ENCODE data around the gene WASHC2C. TPM values are rescaled to one million over a fixed set of nuclear protein-coding genes. Genes with fewer than 3 reads are reported as not detected.
"Not testable (repeated sequence)": the region's sequence is repeated elsewhere in the genome, so short reads cannot be mapped to it uniquely, and the experiment has no call there.

Gene WASHC2C
- total and polyA plus RNA-seq, 4 experiments from 2014 or later: 4.2 to 77.2 (median 52.6) TPM

DNA sequence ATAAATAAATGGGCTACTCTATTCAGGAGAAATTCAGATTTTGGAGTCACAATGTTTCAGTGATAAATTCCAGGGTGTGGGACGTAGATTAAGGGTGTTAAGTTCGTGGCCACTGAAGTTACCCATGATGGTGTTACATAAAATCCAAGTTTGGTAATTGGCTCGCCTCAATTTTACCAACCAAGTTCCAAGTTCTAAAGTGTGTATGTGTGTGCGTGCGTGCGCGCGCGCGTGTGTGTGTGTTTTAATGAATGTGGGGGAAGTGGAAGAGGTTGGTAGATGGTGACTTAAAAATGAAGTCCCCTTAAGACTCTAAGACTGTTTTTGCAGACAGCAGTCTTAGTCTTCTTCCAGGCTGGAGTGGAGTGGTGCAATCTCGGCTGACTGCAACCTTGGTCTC, 3.2 kb upstream of the WASHC2C start:
- H3K27me3 Mint-ChIP-seq; H3K27ac Mint-ChIP-seq; H3K27ac ChIP-seq (ENCODE audit: low read depth, low read length); H3K4me3 ChIP-seq (ENCODE audit: low read length in 2 of 2); H3K36me3 Mint-ChIP-seq; H3K9me3 ChIP-seq (ENCODE audit: control insufficient read depth in 1 of 2, low read length in 2 of 2); H3K36me3 ChIP-seq (ENCODE audit: insufficient read depth, low read length); CTCF ChIA-PET (ENCODE audit: partially characterized antibody); H3K27me3 ChIP-seq (ENCODE audit: insufficient read depth, low read length); H3K9me3 Mint-ChIP-seq; POLR2A ChIA-PET (ENCODE audit: partially characterized antibody); DNase-seq: not testable (repeated sequence)
- intact Hi-C loops (cut with micrococcal nuclease): loop anchor here (10.0 kb wide), 1 partner anchor 469 kb away; no protein-coding TSS in a partner anchor
- peaks cover 15% of the 10 kb centered on the region for H3K4me1 ChIP-seq (ENCODE audit: insufficient read depth, low read length)
- peaks cover 3 to 14% (median 4%) of the 10 kb centered on the region in 4 donors for H3K4me1 Mint-ChIP-seq
- peak overlapping the region in 1 of 8 donors; percentile 30 for H3K4me3 Mint-ChIP-seq

DNA sequence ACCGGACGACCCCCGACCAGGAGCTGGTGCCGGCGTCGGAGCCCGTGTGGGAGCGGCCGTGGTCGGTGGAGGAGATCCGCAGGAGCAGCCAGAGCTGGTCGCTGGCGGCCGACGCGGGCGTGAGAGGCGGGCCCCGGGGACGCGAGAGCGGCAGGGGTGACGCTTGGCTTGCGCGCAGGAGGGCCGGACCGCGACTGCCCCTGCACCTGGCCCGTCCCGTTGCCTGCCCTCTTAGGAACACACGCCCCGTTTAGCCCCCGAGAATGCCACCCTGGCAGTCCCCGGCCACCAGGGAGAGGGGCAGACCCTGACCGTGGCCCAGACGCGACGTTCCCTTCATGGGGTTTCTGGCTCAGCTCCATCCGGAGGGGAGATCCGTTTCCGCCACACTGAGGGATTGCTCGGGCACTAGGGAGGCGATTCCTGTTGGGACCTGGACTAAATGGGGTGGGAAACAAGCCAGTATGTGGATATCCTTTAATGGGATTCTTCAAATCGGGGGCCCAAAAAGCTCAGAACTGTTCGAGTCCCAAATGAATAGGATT, 427 bp downstream of the WASHC2C start:
- intact Hi-C loops (cut with micrococcal nuclease): loop anchor here (5.0 to 10.0 kb wide), 2 partner anchors 55 to 473 kb away; partner anchors contain the start of gene ZFAND4
- peak in 2 of 5 donors; percentile 2 to 9 for DNase-seq
- H3K4me1 Mint-ChIP-seq: peaks cover 6 to 19% (median 9%) of the 10 kb centered on the region in 4 donors
- not testable (repeated sequence) for H3K27me3 Mint-ChIP-seq; H3K27me3 ChIP-seq (ENCODE audit: insufficient read depth, low read length); H3K9me3 Mint-ChIP-seq; H3K9me3 ChIP-seq (ENCODE audit: control insufficient read depth in 1 of 2, low read length in 2 of 2); H3K36me3 ChIP-seq (ENCODE audit: insufficient read depth, low read length)
- peak overlapping the region; percentile 62 for H3K27ac ChIP-seq (ENCODE audit: low read depth, low read length)
- H3K36me3 Mint-ChIP-seq: peaks cover 2 to 10% of the 10 kb centered on the region in 2 donors
- peak overlapping the region; percentile 72 to 89 (median 78) for H3K4me3 Mint-ChIP-seq
- peaks cover 15% of the 10 kb centered on the region for H3K4me1 ChIP-seq (ENCODE audit: insufficient read depth, low read length)
- H3K4me3 ChIP-seq (ENCODE audit: low read length in 2 of 2): peak overlapping the region in 1 of 2 donors; percentile 57
- CTCF ChIA-PET (ENCODE audit: partially characterized antibody): interaction anchor here (1.2 kb wide), 1 partner anchor 263 kb away, joined by 4 read pairs; no protein-coding TSS in a partner anchor
- POLR2A ChIA-PET (ENCODE audit: partially characterized antibody): interaction anchor here (0.9 to 1.7 kb wide), 3 partner anchors 55 to 307 kb away, joined by 3 to 5 read pairs (median 4); partner anchors contain the start of gene ZFAND4
- peak overlapping the region; percentile 42 to 96 (median 66) for H3K27ac Mint-ChIP-seq

DNA sequence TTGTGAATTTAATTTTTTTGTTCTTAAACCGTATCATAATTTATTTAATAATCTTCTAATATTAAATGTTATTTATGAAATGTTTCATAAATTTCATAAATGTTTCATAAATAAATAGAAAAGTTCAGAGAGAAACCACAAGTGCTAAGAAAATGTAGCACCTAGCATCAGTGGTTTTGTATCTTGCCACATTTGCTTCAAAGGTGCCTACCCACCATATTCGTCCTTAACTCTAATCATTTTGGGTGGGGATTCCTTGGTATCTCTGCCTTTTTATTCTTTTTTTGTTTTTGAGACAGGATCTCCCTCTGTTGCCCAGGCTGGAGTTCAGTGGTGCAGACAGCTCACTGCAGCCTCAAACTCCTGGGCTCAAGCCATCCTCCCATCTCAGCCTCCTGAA, 7.4 kb downstream of the WASHC2C start:
- H3K27me3 ChIP-seq (ENCODE audit: insufficient read depth, low read length); DNase-seq; H3K4me1 Mint-ChIP-seq; H3K27me3 Mint-ChIP-seq; H3K9me3 ChIP-seq (ENCODE audit: control insufficient read depth in 1 of 2, low read length in 2 of 2); H3K4me3 ChIP-seq (ENCODE audit: low read length in 2 of 2); H3K9me3 Mint-ChIP-seq; H3K4me1 ChIP-seq (ENCODE audit: insufficient read depth, low read length); H3K36me3 ChIP-seq (ENCODE audit: insufficient read depth, low read length); H3K27ac ChIP-seq (ENCODE audit: low read depth, low read length); H3K4me3 Mint-ChIP-seq; POLR2A ChIA-PET (ENCODE audit: partially characterized antibody); H3K27ac Mint-ChIP-seq; CTCF ChIA-PET (ENCODE audit: partially characterized antibody): not testable (repeated sequence)
- intact Hi-C loops (cut with micrococcal nuclease): loop anchor here (10.0 kb wide), 1 partner anchor 270 kb away; no protein-coding TSS in a partner anchor
- peaks cover 0 to 13% of the 10 kb centered on the region in 2 donors for H3K36me3 Mint-ChIP-seq

DNA sequence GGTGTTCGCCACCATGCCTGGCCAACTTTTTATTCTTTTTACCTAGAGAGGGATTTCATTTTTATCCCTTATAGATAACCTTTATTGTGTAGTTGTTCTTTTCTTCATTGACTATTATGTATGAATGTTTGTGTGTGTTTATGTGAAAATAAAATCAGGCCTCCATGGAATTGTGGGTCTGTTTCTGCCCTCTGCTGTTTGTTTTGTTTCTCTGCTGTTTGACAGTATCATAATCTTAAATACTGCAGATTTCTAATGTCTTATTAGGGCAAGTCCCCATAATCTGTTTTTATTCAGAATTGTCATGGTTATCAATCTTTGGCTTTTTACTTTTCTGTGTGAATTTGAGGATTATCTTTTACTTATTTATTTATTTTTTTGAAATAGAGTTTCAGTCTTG, 7.8 kb downstream of the WASHC2C start:
- H3K4me3 Mint-ChIP-seq; H3K9me3 Mint-ChIP-seq; H3K4me1 ChIP-seq (ENCODE audit: insufficient read depth, low read length); H3K27ac Mint-ChIP-seq; H3K27ac ChIP-seq (ENCODE audit: low read depth, low read length); H3K4me1 Mint-ChIP-seq; H3K36me3 ChIP-seq (ENCODE audit: insufficient read depth, low read length); POLR2A ChIA-PET (ENCODE audit: partially characterized antibody); H3K9me3 ChIP-seq (ENCODE audit: control insufficient read depth in 1 of 2, low read length in 2 of 2); H3K27me3 Mint-ChIP-seq; H3K4me3 ChIP-seq (ENCODE audit: low read length in 2 of 2); H3K27me3 ChIP-seq (ENCODE audit: insufficient read depth, low read length): not testable (repeated sequence)
- DNase-seq: peak in 4 of 5 donors; percentile 11 to 20 (median 16)
- CTCF ChIA-PET (ENCODE audit: partially characterized antibody): interaction anchor here (0.8 kb wide), 1 partner anchor 270 kb away, joined by 3 read pairs; no protein-coding TSS in a partner anchor
- peaks cover 0 to 13% of the 10 kb centered on the region in 2 donors for H3K36me3 Mint-ChIP-seq
- intact Hi-C loops (cut with micrococcal nuclease): loop anchor here (10.0 kb wide), 1 partner anchor 270 kb away; no protein-coding TSS in a partner anchor

DNA sequence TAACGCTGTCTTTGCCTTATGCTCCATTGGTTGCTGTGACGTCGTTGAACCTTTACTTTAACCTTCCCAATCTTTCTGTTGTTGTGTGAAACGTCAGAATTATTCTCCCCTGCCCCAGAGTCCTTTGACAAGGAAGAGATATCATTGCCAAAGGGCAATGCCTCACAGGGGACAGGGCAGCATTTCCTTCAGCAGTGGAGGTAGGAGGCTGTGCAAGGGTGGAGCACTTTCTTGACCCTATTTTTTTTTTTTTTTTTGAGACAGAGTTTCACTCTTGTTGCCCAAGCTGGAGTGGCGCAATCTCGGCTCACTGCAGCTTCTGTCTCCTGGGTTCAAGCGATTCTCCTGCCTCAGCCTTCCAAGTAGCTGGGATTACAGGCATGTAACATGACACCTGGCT, 14.5 kb downstream of the WASHC2C start:
- CTCF ChIA-PET (ENCODE audit: partially characterized antibody); H3K4me3 ChIP-seq (ENCODE audit: low read length in 2 of 2); H3K9me3 Mint-ChIP-seq; H3K27me3 ChIP-seq (ENCODE audit: insufficient read depth, low read length); H3K4me3 Mint-ChIP-seq; DNase-seq; H3K4me1 ChIP-seq (ENCODE audit: insufficient read depth, low read length); H3K4me1 Mint-ChIP-seq; H3K9me3 ChIP-seq (ENCODE audit: control insufficient read depth in 1 of 2, low read length in 2 of 2); intact Hi-C loops (cut with micrococcal nuclease); H3K36me3 Mint-ChIP-seq; H3K27ac Mint-ChIP-seq; H3K36me3 ChIP-seq (ENCODE audit: insufficient read depth, low read length); H3K27me3 Mint-ChIP-seq; POLR2A ChIA-PET (ENCODE audit: partially characterized antibody); H3K27ac ChIP-seq (ENCODE audit: low read depth, low read length): not testable (repeated sequence)

DNA sequence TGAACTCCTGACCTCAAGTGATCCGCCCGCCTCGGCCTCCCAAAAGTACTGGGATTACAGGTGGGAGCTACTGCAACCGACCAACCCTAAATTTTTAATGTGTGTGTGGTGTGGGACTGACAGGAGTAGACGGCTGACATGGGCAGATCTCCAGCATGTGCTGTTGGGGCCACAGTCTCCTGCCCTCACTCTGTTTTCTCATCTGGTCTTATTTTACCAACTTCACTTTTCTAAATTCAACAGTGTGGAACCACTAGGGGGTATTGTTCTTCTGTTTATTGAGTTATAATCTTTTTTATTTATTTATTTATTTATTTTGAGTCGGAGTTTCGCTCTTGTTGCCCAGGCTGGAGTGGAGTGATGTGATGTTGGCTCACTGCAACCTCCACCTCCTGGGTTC, 14.9 kb downstream of the WASHC2C start:
- H3K36me3 Mint-ChIP-seq; intact Hi-C loops (cut with micrococcal nuclease); H3K9me3 Mint-ChIP-seq; DNase-seq; H3K4me3 Mint-ChIP-seq; H3K27ac Mint-ChIP-seq; CTCF ChIA-PET (ENCODE audit: partially characterized antibody); H3K27me3 Mint-ChIP-seq; H3K4me1 ChIP-seq (ENCODE audit: insufficient read depth, low read length); H3K4me1 Mint-ChIP-seq; POLR2A ChIA-PET (ENCODE audit: partially characterized antibody); H3K27ac ChIP-seq (ENCODE audit: low read depth, low read length); H3K9me3 ChIP-seq (ENCODE audit: control insufficient read depth in 1 of 2, low read length in 2 of 2); H3K36me3 ChIP-seq (ENCODE audit: insufficient read depth, low read length); H3K27me3 ChIP-seq (ENCODE audit: insufficient read depth, low read length); H3K4me3 ChIP-seq (ENCODE audit: low read length in 2 of 2): not testable (repeated sequence)

DNA sequence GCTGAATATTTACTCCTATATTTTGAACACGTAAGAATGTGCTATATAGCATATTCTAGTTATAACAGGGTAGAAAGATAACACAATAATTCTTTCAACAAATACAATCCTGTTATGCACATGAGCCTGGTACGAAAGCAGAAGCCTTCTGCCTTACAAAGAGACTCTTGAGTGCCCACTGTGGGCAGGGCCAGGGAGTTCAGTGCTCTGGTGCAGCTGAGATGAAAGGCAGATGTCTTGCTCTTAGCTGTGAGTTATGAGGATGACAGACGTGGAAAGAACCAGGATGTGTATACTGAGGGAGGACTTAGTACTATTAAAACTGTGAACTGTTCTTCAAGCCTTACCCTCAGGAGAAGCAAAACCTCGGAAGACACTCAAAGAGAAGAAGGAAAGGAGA, 24.1 kb downstream of the WASHC2C start:
- DNase-seq; H3K36me3 ChIP-seq (ENCODE audit: insufficient read depth, low read length); H3K27me3 Mint-ChIP-seq; H3K27me3 ChIP-seq (ENCODE audit: insufficient read depth, low read length); H3K4me3 ChIP-seq (ENCODE audit: low read length in 2 of 2); H3K9me3 Mint-ChIP-seq; H3K4me1 ChIP-seq (ENCODE audit: insufficient read depth, low read length); CTCF ChIA-PET (ENCODE audit: partially characterized antibody); H3K4me3 Mint-ChIP-seq; POLR2A ChIA-PET (ENCODE audit: partially characterized antibody); H3K4me1 Mint-ChIP-seq; H3K27ac Mint-ChIP-seq; H3K27ac ChIP-seq (ENCODE audit: low read depth, low read length); H3K9me3 ChIP-seq (ENCODE audit: control insufficient read depth in 1 of 2, low read length in 2 of 2); intact Hi-C loops (cut with micrococcal nuclease): not testable (repeated sequence)
- H3K36me3 Mint-ChIP-seq: peaks cover 8 to 14% of the 10 kb centered on the region in 2 donors
